GM21515 (cell line): ENCODE data around the gene TGFBR1.

Source experiments
- ATAC-seq: cut with Tn5 transposase; IDR thresholded peaks from one replicate; pipeline ENCODE4 v1.9.1; 2021; ENCODE audit not compliant: unreplicated experiment

Gene TGFBR1

GRCh38 chr9:99104459-99105151, at the start of gene TGFBR1:
TSS of gene TGFBR1 (plus strand) at chr9:99105113. CDS start at chr9:99105206, 93 bp downstream.
- peak; percentile 91 for ATAC-seq

GRCh38 chr9:99055384-99055783, 49.5 kb upstream of the TGFBR1 start:
- no peak for ATAC-seq

- no peak for ATAC-seq
Observed at GRCh38 chr9:99056186-99056585, 48.7 kb upstream of the TGFBR1 start.

GRCh38 chr9:99056886-99057664, 47.8 kb upstream of the TGFBR1 start:
- ATAC-seq: no peak

- peak; percentile 94 for ATAC-seq
Observed at GRCh38 chr9:99057665-99058625, 47.0 kb upstream of the TGFBR1 start.

- ATAC-seq: peak; percentile 50
Observed at GRCh38 chr9:99058964-99059921, 45.7 kb upstream of the TGFBR1 start.

GRCh38 chr9:99060621-99061020, 44.3 kb upstream of the TGFBR1 start:
- no peak for ATAC-seq

- ATAC-seq: no peak
Observed at GRCh38 chr9:99062549-99062948, 42.4 kb upstream of the TGFBR1 start.

- no peak for ATAC-seq
Observed at GRCh38 chr9:99063522-99063921, 41.4 kb upstream of the TGFBR1 start.

- no peak for ATAC-seq
Observed at GRCh38 chr9:99066571-99066970, 38.3 kb upstream of the TGFBR1 start.

GRCh38 chr9:99069075-99069474, 35.8 kb upstream of the TGFBR1 start:
- no peak for ATAC-seq

GRCh38 chr9:99069546-99069945, 35.4 kb upstream of the TGFBR1 start:
- ATAC-seq: no peak

GRCh38 chr9:99070681-99071080, 34.2 kb upstream of the TGFBR1 start:
- ATAC-seq: no peak

GRCh38 chr9:99071313-99072039, 33.4 kb upstream of the TGFBR1 start:
- ATAC-seq: no peak

- no peak for ATAC-seq
Observed at GRCh38 chr9:99072040-99072394, 32.9 kb upstream of the TGFBR1 start.

GRCh38 chr9:99073347-99073746, 31.6 kb upstream of the TGFBR1 start:
- no peak for ATAC-seq

GRCh38 chr9:99073985-99074901, 30.7 kb upstream of the TGFBR1 start:
- no peak for ATAC-seq

GRCh38 chr9:99074902-99075245, 30.0 kb upstream of the TGFBR1 start:
- ATAC-seq: no peak
